H1 (cell line): ENCODE measurements around the gene FRMPD4. TPM values are rescaled to one million over a fixed set of nuclear protein-coding genes. Genes with fewer than 3 reads are reported as not detected.

ENCODE experiments used
- CTCF ChIA-PET: fragments of 300-600 bp; sonication (Branson Sonifier 250); formaldehyde crosslinking; loops from one replicate; lab custom pipeline; 2021; ENCODE audit not compliant: partially characterized antibody; lab: Charles Lee
- POLR2A ChIA-PET: fragments of 300-600 bp; sonication (Branson Sonifier 250); formaldehyde crosslinking; loops from one replicate; lab custom pipeline; 2021; ENCODE audit warnings: inconsistent platforms; ENCODE audit not compliant: partially characterized antibody; lab: Charles Lee
- DNase-seq, 2 experiments: peaks; one replicate each; pipeline versions ENCODE4 v3.0.0 to v3.0.0-alpha.2; 2010 to 2022; ENCODE audit warnings: low spot score in 2 of 2, low read depth in 1 of 2, mixed read lengths in 1 of 2
- FAIRE-seq: peaks from 2 replicates; lab custom pipeline; 2011; peaks lifted over from hg19 to GRCh38; lab: Jason Lieb, UNC
- H2AFZ ChIP-seq: 2 replicates; pipeline ENCODE4 v1.8.1; 2012; ENCODE audit warnings: low read length, inconsistent platforms
- H2AK5ac ChIP-seq: 2 replicates; pipeline ENCODE4 v1.6.1; 2013; ENCODE audit warnings: low read depth, low read length
- H2BK120ac ChIP-seq: replicated peaks from 2 replicates; pipeline ENCODE3; 2013; ENCODE audit warnings: low read depth, low read length, inconsistent platforms
- H2BK12ac ChIP-seq: 2 replicates; pipeline ENCODE4 v1.6.1; 2013; ENCODE audit warnings: low read depth, low read length
- H2BK15ac ChIP-seq: 2 replicates; pipeline ENCODE4 v1.6.1; 2013; ENCODE audit warnings: low read length
- H2BK20ac ChIP-seq: 2 replicates; pipeline ENCODE4 v1.6.1; 2013; ENCODE audit warnings: low read length
- H2BK5ac ChIP-seq: 2 replicates; pipeline ENCODE4 v1.6.1; 2013; ENCODE audit warnings: low read depth, low read length
- H3K14ac ChIP-seq: 2 replicates; pipeline ENCODE4 v1.6.1; 2013; ENCODE audit warnings: inconsistent platforms; ENCODE audit not compliant: insufficient read length
- H3K18ac ChIP-seq: 2 replicates; pipeline ENCODE4 v1.6.1; 2013; ENCODE audit warnings: low read length; ENCODE audit errors: extremely low read depth
- H3K23ac ChIP-seq: 2 replicates; pipeline ENCODE4 v1.6.1; 2013; ENCODE audit warnings: inconsistent platforms; ENCODE audit not compliant: insufficient read length
- H3K23me2 ChIP-seq: 2 replicates; pipeline ENCODE4 v1.6.1; 2013; ENCODE audit warnings: low read depth, low read length
- H3K27ac ChIP-seq: 2 replicates; pipeline ENCODE4 v1.6.1; 2011; ENCODE audit warnings: low read depth, low read length, inconsistent platforms
- H3K27me3 ChIP-seq, 4 experiments: replicated peaks in 1 of 4; 1 replicate in 1 of 4; 2 replicates in 3 of 4; pipeline versions ENCODE4 v1.6.1 to v1.8.1; 2011 to 2013; ENCODE audit warnings: low read length in 3 of 4, mild to moderate bottlenecking in 3 of 4, inconsistent platforms in 2 of 4, mixed read lengths in 2 of 4, moderate library complexity in 1 of 4; ENCODE audit not compliant: control insufficient read depth in 3 of 4, insufficient read depth in 3 of 4; ENCODE audit errors: extremely low read depth in 1 of 4
- H3K36me3 ChIP-seq, 4 experiments: 2 replicates each; pipeline versions ENCODE4 v1.6.1 to v1.8.1; 2011 to 2013; ENCODE audit warnings: mild to moderate bottlenecking in 4 of 4, low read length in 3 of 4, moderate library complexity in 2 of 4, control low read depth in 1 of 4, inconsistent platforms in 1 of 4; ENCODE audit not compliant: insufficient read depth in 4 of 4, control insufficient read depth in 2 of 4
- H3K4ac ChIP-seq: replicated peaks from 2 replicates; pipeline ENCODE3; 2013; ENCODE audit warnings: low read length, low read depth, mixed read lengths, inconsistent platforms; ENCODE audit not compliant: insufficient read length
- H3K4me1 ChIP-seq, 4 experiments: replicated peaks in 1 of 4; 1 replicate in 1 of 4; 2 replicates in 3 of 4; pipeline versions ENCODE4 v1.6.1 to v1.8.1; 2011 to 2013; ENCODE audit warnings: low read length in 3 of 4, inconsistent platforms in 2 of 4, mixed read lengths in 1 of 4; ENCODE audit not compliant: insufficient read depth in 4 of 4, control insufficient read depth in 3 of 4
- H3K4me2 ChIP-seq, 2 experiments: 2 replicates each; pipeline versions ENCODE4 v1.6.1 to v1.8.1; 2011 to 2013; ENCODE audit warnings: low read depth in 2 of 2, low read length in 2 of 2, control low read depth in 1 of 2, inconsistent platforms in 1 of 2, mild to moderate bottlenecking in 1 of 2; ENCODE audit not compliant: insufficient read depth in 1 of 2
- H3K4me3 ChIP-seq, 4 experiments: fragments of 200-600, 300-600 bp in 1 of 4; sonication (generic), shearing (Covaris generic), sonication (Bioruptor Twin) in 1 of 4; 2 replicates each; pipeline versions ENCODE4 v1.5.1 to v1.8.1; 2011 to 2016; ENCODE audit warnings: low read length in 4 of 4, low read depth in 3 of 4, control low read depth in 2 of 4, inconsistent platforms in 2 of 4, mild to moderate bottlenecking in 2 of 4, mixed read lengths in 1 of 4, moderate library complexity in 1 of 4; ENCODE audit not compliant: insufficient read depth in 2 of 4; ENCODE audit errors: extremely low read depth in 1 of 4
- H3K56ac ChIP-seq: replicated peaks from 2 replicates; pipeline ENCODE3; 2013; ENCODE audit warnings: low read depth, mild to moderate bottlenecking, mixed read lengths, low read length, inconsistent platforms; ENCODE audit not compliant: insufficient read length
- H3K79me1 ChIP-seq: 2 replicates; pipeline ENCODE4 v1.6.1; 2013; ENCODE audit warnings: low read depth, low read length, control low read depth
- H3K79me2 ChIP-seq, 2 experiments: 2 replicates each; pipeline versions ENCODE4 v1.6.1 to v1.8.1; 2012 to 2013; ENCODE audit warnings: low read length in 2 of 2, mild to moderate bottlenecking in 2 of 2, inconsistent platforms in 1 of 2; ENCODE audit not compliant: insufficient read depth in 2 of 2, control insufficient read depth in 1 of 2
- H3K9ac ChIP-seq, 4 experiments: replicated peaks in 1 of 4; 1 replicate in 1 of 4; 2 replicates in 3 of 4; pipeline versions ENCODE4 v1.6.1 to v1.8.1; 2011 to 2013; ENCODE audit warnings: low read depth in 3 of 4, low read length in 3 of 4, control low read depth in 2 of 4, mild to moderate bottlenecking in 2 of 4, moderate library complexity in 2 of 4, inconsistent platforms in 1 of 4; ENCODE audit errors: extremely low read depth in 1 of 4
- H3K9me3 ChIP-seq, 2 experiments: 2 replicates each; pipeline versions ENCODE4 v1.6.1 to v1.8.1; 2012 to 2013; ENCODE audit warnings: mild to moderate bottlenecking in 2 of 2, moderate library complexity in 2 of 2, control low read depth in 1 of 2, inconsistent platforms in 1 of 2, low read depth in 1 of 2, low read length in 1 of 2, mixed read lengths in 1 of 2; ENCODE audit not compliant: insufficient read depth in 2 of 2
- H4K20me1 ChIP-seq, 2 experiments: replicated peaks in 1 of 2; 2 replicates each; pipeline versions ENCODE3 to v1.8.1; 2011 to 2013; ENCODE audit warnings: inconsistent platforms in 2 of 2, low read length in 2 of 2, mild to moderate bottlenecking in 1 of 2; ENCODE audit not compliant: insufficient read depth in 2 of 2, control insufficient read depth in 1 of 2
- H4K5ac ChIP-seq: 2 replicates; pipeline ENCODE4 v1.6.1; 2013; ENCODE audit warnings: low read length, low read depth, mixed read lengths, inconsistent platforms; ENCODE audit not compliant: insufficient read length
- H4K8ac ChIP-seq: 2 replicates; pipeline ENCODE4 v1.8.0; 2013; ENCODE audit warnings: mild to moderate bottlenecking, moderate library complexity, low read length, inconsistent platforms; ENCODE audit not compliant: insufficient read depth; ENCODE audit errors: extremely low read depth
- H4K91ac ChIP-seq: replicated peaks from 2 replicates; pipeline ENCODE3; 2013; ENCODE audit warnings: low read length, mixed read lengths, inconsistent platforms; ENCODE audit not compliant: insufficient read length
- ATF3 ChIP-seq: IDR thresholded peaks from 2 replicates; pipeline ENCODE4 v1.6.1; 2011; ENCODE audit warnings: low read depth, mild to moderate bottlenecking, low read length; ENCODE audit not compliant: insufficient read depth
- GTF2F1 ChIP-seq: IDR thresholded peaks from 2 replicates; pipeline ENCODE4 v1.6.1; 2012; ENCODE audit warnings: low read depth, low read length, improper control_type of control experiment, borderline replicate concordance
- POU5F1 ChIP-seq: IDR thresholded peaks from 2 replicates; pipeline ENCODE4 v1.6.1; 2011; ENCODE audit warnings: low read depth, mild to moderate bottlenecking, low read length, moderate library complexity
- TAF7 ChIP-seq: optimal IDR thresholded peaks from 2 replicates; pipeline ENCODE3; 2011; ENCODE audit warnings: low read depth, mild to moderate bottlenecking, inconsistent platforms, low read length, moderate library complexity, borderline replicate concordance
- WGBS, 2 experiments: shearing (Covaris generic) in 1 of 2; methylation state at CpG; one replicate each; pipeline versions ENCODE4 v1.1.6 to v1.1.7; 2013 to 2015; ENCODE audit warnings: low lambda C conversion rate in 2 of 2, mixed read lengths in 2 of 2, inconsistent platforms in 1 of 2, low coverage in 1 of 2, missing lambda C conversion rate in 1 of 2; ENCODE audit not compliant: insufficient replicate concordance in 2 of 2, insufficient coverage in 1 of 2, insufficient read length in 1 of 2; ENCODE audit errors: extremely low coverage in 1 of 2, missing lambda C conversion rate in 1 of 2; 5-methylcytosine and 5-hydroxymethylcytosine counted together
- polyA plus RNA-seq, 7 experiments: library from polyadenylated mRNA; depleted of rRNA in 3 of 7; stranded (reverse) in 5 of 7; unstranded in 2 of 7; fragments of >200 nt in 5 of 7; fragments of 200-250 nt in 2 of 7; gene quantifications; 1 replicate in 5 of 7; 2 replicates in 1 of 7; 4 replicates in 1 of 7; pipeline versions ENCODE4 v1.2.1 to v1.2.3, GENCODE V29; 2011 to 2013; ENCODE audit warnings: missing spikeins in 2 of 7, mixed read lengths in 2 of 7
- total RNA-seq: library from RNA; stranded (reverse); fragmentation: NEBNext Ultra II Directional; extraction: Animal tissue kit (Norgen Biotek cat#: 25700); gene quantifications from 2 replicates; pipeline ENCODE4 v1.2.1, GENCODE V29; 2021

The FRMPD4 gene
- total and polyA plus RNA-seq, 2 of the 8 experiments (the other 6 are each of a cell fraction or from before 2014, with no cell fraction given): 0.02 to 0.37 TPM

- Histone ChIP-seq H3K14ac (no peak overlapping the region), H3K23ac (no peak overlapping the region), H4K91ac (no peak overlapping the region), H4K8ac (no peak overlapping the region), H3K4me3 (no peak overlapping the region), H2BK12ac (no peak overlapping the region), H4K20me1 (no peaks in the 10 kb centered on the region), H3K79me1 (no peaks in the 10 kb centered on the region), H2AK5ac (no peak overlapping the region), H2BK20ac (no peak overlapping the region), H3K23me2 (no peaks in the 10 kb centered on the region), H3K9ac (no peak overlapping the region), H3K4me1 (no peaks in the 10 kb centered on the region), H2BK120ac (no peak overlapping the region), H3K27ac (no peak overlapping the region), H4K5ac (no peak overlapping the region), H3K36me3 (no peaks in the 10 kb centered on the region), H3K56ac (no peak overlapping the region), H2BK15ac (no peak overlapping the region), H3K18ac (no peak overlapping the region), H3K4me2 (no peak overlapping the region), H2BK5ac (no peak overlapping the region), H3K27me3 (no peaks in the 10 kb centered on the region), H3K79me2 (no peaks in the 10 kb centered on the region), H3K4ac (no peak overlapping the region), H3K9me3 (no peaks in the 10 kb centered on the region), H2AFZ (no peak overlapping the region; the same call in 1 of the 2 replicates)
- ChIA-PET CTCF (no interaction called here), POLR2A (no interaction called here)
- no peak for DNase-seq
- TF ChIP-seq TAF7 (no peak), ATF3 (no peak), GTF2F1 (no peak), POU5F1 (no peak)
- 100% methylated on average over 1 of the region's 1 CpG; no CpG with 5 or more reads in 1 of the 2 experiments for WGBS, 2 experiments
- FAIRE-seq: no peak
These were observed 273.6 kb downstream of the FRMPD4 start for GRCh38 chrX:12411831-12412230.
